GM12873 (cell line): ENCODE data around the gene DPYSL4.

ENCODE experiments used
- TF ChIP-seq, protein P1 (sequence below): IDR thresholded peaks from 2 replicates; pipeline ENCODE4 v1.5.1; 2012; ENCODE audit warnings: low read depth, mild to moderate bottlenecking, moderate library complexity, low read length, control low read depth; ENCODE audit not compliant: insufficient read depth; ENCODE audit errors: missing control alignments

Gene DPYSL4

DNA sequence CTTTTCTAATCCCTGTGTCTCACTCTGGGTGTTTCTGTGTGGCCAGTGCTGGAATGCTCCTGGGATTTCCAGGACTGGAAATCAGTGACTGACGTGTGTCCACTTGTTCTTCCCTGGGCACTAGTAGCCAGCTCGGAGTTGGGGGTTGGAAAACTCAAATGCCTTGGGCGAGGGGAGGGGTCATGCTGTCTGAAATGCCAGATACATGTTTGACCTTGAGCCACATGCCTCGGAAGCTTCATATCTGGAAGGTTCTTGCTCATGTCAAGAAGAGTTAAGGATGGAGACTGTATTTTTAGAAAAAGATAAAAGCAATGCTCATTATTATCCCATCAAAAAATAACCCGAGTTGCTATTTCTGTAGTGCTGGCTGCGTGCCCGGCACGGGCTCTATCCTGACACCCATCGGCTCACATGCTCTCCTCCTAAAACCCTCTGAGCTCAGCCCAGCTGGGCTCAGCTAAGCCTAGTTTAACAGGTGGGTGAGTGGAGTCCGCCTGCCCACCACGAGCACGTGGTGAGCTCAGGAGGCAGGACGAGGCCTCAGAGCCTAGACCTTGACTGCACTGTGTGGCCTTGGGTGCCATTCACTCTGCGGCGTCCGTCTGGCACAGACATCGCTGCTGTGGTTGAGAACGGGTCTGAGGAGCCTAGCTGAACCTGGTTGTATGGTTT, 6.4 kb downstream of the DPYSL4 start:
- TF ChIP-seq, protein P1, sequence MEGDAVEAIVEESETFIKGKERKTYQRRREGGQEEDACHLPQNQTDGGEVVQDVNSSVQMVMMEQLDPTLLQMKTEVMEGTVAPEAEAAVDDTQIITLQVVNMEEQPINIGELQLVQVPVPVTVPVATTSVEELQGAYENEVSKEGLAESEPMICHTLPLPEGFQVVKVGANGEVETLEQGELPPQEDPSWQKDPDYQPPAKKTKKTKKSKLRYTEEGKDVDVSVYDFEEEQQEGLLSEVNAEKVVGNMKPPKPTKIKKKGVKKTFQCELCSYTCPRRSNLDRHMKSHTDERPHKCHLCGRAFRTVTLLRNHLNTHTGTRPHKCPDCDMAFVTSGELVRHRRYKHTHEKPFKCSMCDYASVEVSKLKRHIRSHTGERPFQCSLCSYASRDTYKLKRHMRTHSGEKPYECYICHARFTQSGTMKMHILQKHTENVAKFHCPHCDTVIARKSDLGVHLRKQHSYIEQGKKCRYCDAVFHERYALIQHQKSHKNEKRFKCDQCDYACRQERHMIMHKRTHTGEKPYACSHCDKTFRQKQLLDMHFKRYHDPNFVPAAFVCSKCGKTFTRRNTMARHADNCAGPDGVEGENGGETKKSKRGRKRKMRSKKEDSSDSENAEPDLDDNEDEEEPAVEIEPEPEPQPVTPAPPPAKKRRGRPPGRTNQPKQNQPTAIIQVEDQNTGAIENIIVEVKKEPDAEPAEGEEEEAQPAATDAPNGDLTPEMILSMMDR, result no peak

- TF ChIP-seq, protein P1, result no peak
Measured at GRCh38 chr10:132193907-132194552, 7.3 kb downstream of the DPYSL4 start.

DNA sequence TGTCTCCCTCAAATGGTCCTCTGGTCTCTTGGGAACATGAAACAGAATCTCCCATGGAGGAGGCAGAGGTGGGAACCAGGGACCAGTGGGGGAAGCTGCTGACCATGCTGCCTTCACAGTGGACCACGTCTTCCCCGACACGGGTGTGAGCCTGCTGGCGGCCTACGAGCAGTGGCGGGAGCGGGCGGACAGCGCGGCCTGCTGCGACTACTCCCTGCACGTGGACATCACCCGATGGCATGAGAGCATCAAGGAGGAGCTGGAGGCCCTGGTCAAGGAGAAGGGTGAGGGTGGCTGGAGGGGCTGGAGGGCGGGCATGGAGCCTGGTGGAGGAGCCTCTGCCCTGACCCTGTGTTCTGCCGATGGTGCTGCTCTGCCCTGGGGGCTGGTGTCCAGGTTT, 8.0 kb downstream of the DPYSL4 start:
- TF ChIP-seq, protein P1, result no peak

GRCh38 chr10:132195366-132196075, 8.8 kb downstream of the DPYSL4 start:
- TF ChIP-seq, protein P1, result no peak

GRCh38 chr10:132196178-132197113, 9.7 kb downstream of the DPYSL4 start:
- TF ChIP-seq, protein P1, result no peak

- TF ChIP-seq, protein P1, result no peak
Measured at GRCh38 chr10:132197271-132198067, 10.7 kb downstream of the DPYSL4 start.
